Measurements from ENCODE around the gene RFPL3.

RFPL3 gene

GRCh38 chr22:32380991-32381390 lies 23.3 kb downstream of the RFPL3 start:
- Histone ChIP-seq H3K4me2 (ENCODE audit: low read length) (no peak overlapping the region), H3K27me3 (ENCODE audit: insufficient read depth, low read length, poor library complexity) (no peaks in the 10 kb centered on the region), H3K18ac (ENCODE audit: low read length) (no peak overlapping the region), H4K5ac (ENCODE audit: low read length) (no peak overlapping the region), H3K9ac (ENCODE audit: low read length) (no peak overlapping the region), H2BK15ac (replicated peaks; ENCODE audit: low read depth) (no peak overlapping the region), H2BK120ac (ENCODE audit: low read depth, low read length) (no peak overlapping the region), H3K4me3 (ENCODE audit: low read length) (no peak overlapping the region), H4K8ac (ENCODE audit: low read depth, low read length) (no peak overlapping the region), H3K79me1 (ENCODE audit: low read length) (no peaks in the 10 kb centered on the region), H3K56ac (ENCODE audit: low read length) (no peak overlapping the region), H2BK5ac (ENCODE audit: low read length) (no peak overlapping the region), H3K4me1 (ENCODE audit: control insufficient read depth, low read depth, low read length) (no peaks in the 10 kb centered on the region), H3K79me2 (ENCODE audit: control insufficient read depth, insufficient read depth, low read length) (no peaks in the 10 kb centered on the region), H3K23ac (ENCODE audit: low read length) (no peak overlapping the region), H3K27ac (ENCODE audit: low read depth, low read length) (no peak overlapping the region), H2AK5ac (ENCODE audit: low read length) (no peak overlapping the region), H3K36me3 (ENCODE audit: control insufficient read depth, insufficient read depth, low read length) (no peaks in the 10 kb centered on the region), H3K4ac (ENCODE audit: low read depth, low read length) (no peak overlapping the region)
- WGBS (ENCODE audit: extremely low coverage, insufficient coverage, low lambda C conversion rate) = no CpG with 5 or more reads among the region's 5 CpGs
- DNase-seq = no peak

DNA sequence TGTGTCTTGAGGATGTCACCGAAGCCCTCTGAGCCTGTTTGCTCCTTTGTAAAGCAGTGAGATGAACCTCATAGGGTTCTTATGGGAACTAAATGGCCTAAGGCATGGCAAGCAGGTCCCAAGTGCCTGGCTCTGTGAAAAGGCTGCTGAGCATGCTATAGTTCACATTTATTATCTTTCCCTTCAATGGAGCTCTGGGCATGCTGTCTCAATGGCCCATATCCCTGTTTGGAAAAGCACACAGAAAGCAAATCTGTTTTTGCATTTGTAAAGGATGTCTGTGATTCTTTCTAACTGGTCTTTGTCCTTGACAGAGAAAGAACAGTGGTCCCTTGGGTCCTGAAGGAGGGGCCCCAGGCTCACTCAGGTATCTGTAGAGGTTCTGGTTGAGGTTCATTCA lies 28.0 kb downstream of the RFPL3 start:
- Histone ChIP-seq H3K4me1 (ENCODE audit: control insufficient read depth, low read depth, low read length) (no peaks in the 10 kb centered on the region), H3K4ac (ENCODE audit: low read depth, low read length) (no peak overlapping the region), H3K18ac (ENCODE audit: low read length) (no peak overlapping the region), H4K5ac (ENCODE audit: low read length) (no peak overlapping the region), H2BK5ac (ENCODE audit: low read length) (no peak overlapping the region), H3K4me2 (ENCODE audit: low read length) (no peak overlapping the region), H3K27me3 (ENCODE audit: insufficient read depth, low read length, poor library complexity) (no peaks in the 10 kb centered on the region), H3K36me3 (ENCODE audit: control insufficient read depth, insufficient read depth, low read length) (peaks cover 9% of the 10 kb centered on the region), H4K8ac (ENCODE audit: low read depth, low read length) (no peak overlapping the region), H3K4me3 (ENCODE audit: low read length) (no peak overlapping the region), H3K79me2 (ENCODE audit: control insufficient read depth, insufficient read depth, low read length) (no peaks in the 10 kb centered on the region), H3K9ac (ENCODE audit: low read length) (no peak overlapping the region), H3K79me1 (ENCODE audit: low read length) (no peaks in the 10 kb centered on the region), H3K23ac (ENCODE audit: low read length) (no peak overlapping the region), H2AK5ac (ENCODE audit: low read length) (no peak overlapping the region), H3K27ac (ENCODE audit: low read depth, low read length) (no peak overlapping the region), H3K56ac (ENCODE audit: low read length) (no peak overlapping the region), H2BK120ac (ENCODE audit: low read depth, low read length) (no peak overlapping the region), H2BK15ac (replicated peaks; ENCODE audit: low read depth) (no peak overlapping the region)
- DNase-seq = no peak
- WGBS (ENCODE audit: extremely low coverage, insufficient coverage, low lambda C conversion rate) = no CpG with 5 or more reads among the region's 1 CpG

DNA sequence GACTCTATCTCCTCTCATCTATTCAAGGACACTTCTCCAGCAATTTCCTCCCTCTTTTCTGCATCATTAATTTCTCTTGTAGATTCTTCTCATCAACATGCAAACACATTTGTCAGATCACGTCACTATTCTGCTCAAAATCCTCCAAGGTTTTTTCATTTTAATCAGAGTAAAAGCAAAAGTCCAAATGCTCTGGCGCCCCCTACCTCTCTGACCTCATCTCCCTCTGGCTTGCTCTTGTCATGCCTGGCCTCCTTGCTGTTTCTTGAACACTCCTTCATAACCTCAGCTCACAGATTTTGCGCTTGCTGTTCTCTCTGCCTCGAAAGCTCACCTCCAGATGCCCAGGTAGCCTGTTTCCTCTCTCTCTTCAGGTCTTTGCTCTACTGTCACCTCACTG lies 32.0 kb downstream of the RFPL3 start:
- Histone ChIP-seq H3K4me2 (ENCODE audit: low read length) (no peak overlapping the region), H3K27me3 (ENCODE audit: insufficient read depth, low read length, poor library complexity) (no peaks in the 10 kb centered on the region), H2BK120ac (ENCODE audit: low read depth, low read length) (no peak overlapping the region), H3K36me3 (ENCODE audit: control insufficient read depth, insufficient read depth, low read length) (peaks cover 16% of the 10 kb centered on the region), H3K9ac (ENCODE audit: low read length) (no peak overlapping the region), H3K79me2 (ENCODE audit: control insufficient read depth, insufficient read depth, low read length) (no peaks in the 10 kb centered on the region), H4K5ac (ENCODE audit: low read length) (no peak overlapping the region), H2BK15ac (replicated peaks; ENCODE audit: low read depth) (no peak overlapping the region), H3K56ac (ENCODE audit: low read length) (no peak overlapping the region), H2BK5ac (ENCODE audit: low read length) (no peak overlapping the region), H3K4ac (ENCODE audit: low read depth, low read length) (no peak overlapping the region), H4K8ac (ENCODE audit: low read depth, low read length) (no peak overlapping the region), H3K4me3 (ENCODE audit: low read length) (no peak overlapping the region), H2AK5ac (ENCODE audit: low read length) (no peak overlapping the region), H3K18ac (ENCODE audit: low read length) (no peak overlapping the region), H3K27ac (ENCODE audit: low read depth, low read length) (no peak overlapping the region), H3K4me1 (ENCODE audit: control insufficient read depth, low read depth, low read length) (no peaks in the 10 kb centered on the region), H3K23ac (ENCODE audit: low read length) (no peak overlapping the region), H3K79me1 (ENCODE audit: low read length) (no peaks in the 10 kb centered on the region)
- peak; percentile 31 for DNase-seq
- WGBS (ENCODE audit: extremely low coverage, insufficient coverage, low lambda C conversion rate) = no CpG with 5 or more reads among the region's 4 CpGs

DNA sequence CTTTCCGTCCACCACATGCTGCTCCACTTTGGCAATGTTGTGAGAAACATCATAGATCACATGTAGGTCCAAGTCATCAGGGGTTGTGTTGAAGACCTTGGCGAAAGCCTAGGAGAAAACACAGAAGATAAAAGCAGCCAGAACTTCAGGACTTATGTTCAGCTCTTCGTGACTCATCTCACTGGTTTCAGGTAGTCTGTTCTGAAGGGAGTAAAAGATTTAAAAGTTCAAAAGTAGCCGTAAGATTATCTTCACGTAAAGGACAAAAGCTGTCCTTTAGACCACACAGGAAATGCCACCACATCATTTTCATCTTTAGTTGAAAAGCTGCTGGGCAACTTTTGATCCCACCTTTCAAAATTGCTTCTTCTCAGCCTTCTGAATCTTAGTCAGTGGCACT lies 37.4 kb downstream of the RFPL3 start:
- Histone ChIP-seq H3K79me1 (ENCODE audit: low read length) (no peaks in the 10 kb centered on the region), H3K27me3 (ENCODE audit: insufficient read depth, low read length, poor library complexity) (no peaks in the 10 kb centered on the region), H3K18ac (ENCODE audit: low read length) (no peak overlapping the region), H3K4me2 (ENCODE audit: low read length) (no peak overlapping the region), H3K23ac (ENCODE audit: low read length) (no peak overlapping the region), H4K8ac (ENCODE audit: low read depth, low read length) (no peak overlapping the region), H3K56ac (ENCODE audit: low read length) (no peak overlapping the region), H2BK5ac (ENCODE audit: low read length) (no peak overlapping the region), H3K27ac (ENCODE audit: low read depth, low read length) (no peak overlapping the region), H3K4ac (ENCODE audit: low read depth, low read length) (no peak overlapping the region), H3K9ac (ENCODE audit: low read length) (no peak overlapping the region), H4K5ac (ENCODE audit: low read length) (no peak overlapping the region), H2BK120ac (ENCODE audit: low read depth, low read length) (no peak overlapping the region), H2BK15ac (replicated peaks; ENCODE audit: low read depth) (no peak overlapping the region), H3K4me3 (ENCODE audit: low read length) (no peak overlapping the region), H3K79me2 (ENCODE audit: control insufficient read depth, insufficient read depth, low read length) (no peaks in the 10 kb centered on the region), H3K36me3 (ENCODE audit: control insufficient read depth, insufficient read depth, low read length) (peaks cover 18% of the 10 kb centered on the region), H2AK5ac (ENCODE audit: low read length) (no peak overlapping the region), H3K4me1 (ENCODE audit: control insufficient read depth, low read depth, low read length) (no peaks in the 10 kb centered on the region)
- no peak for DNase-seq
- WGBS (ENCODE audit: extremely low coverage, insufficient coverage, low lambda C conversion rate) = no CpG with 5 or more reads among the region's 5 CpGs

DNA sequence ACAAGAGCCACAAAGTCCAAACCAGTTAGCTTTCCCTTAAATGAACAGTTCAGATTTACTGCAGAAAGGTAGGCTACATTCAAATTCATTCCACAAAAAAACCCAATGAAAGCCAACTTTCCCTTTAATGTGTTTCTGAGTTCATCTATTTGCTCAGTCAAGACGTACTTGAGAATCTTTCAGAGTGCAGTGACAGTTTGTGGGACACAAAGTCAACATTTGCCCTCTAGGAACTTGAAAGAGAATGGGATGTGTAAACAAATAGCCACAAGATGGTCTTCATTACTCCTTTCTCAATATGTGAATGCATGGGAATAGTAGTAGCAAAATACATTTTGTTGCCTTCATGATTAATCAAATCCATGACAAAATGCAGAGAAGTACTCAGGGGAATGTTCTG lies 38.6 kb downstream of the RFPL3 start:
- H2AK5ac ChIP-seq (ENCODE audit: low read length) = no peak overlapping the region
- no peak overlapping the region for H3K18ac ChIP-seq (ENCODE audit: low read length)
- no peak overlapping the region for H3K27ac ChIP-seq (ENCODE audit: low read depth, low read length)

DNA sequence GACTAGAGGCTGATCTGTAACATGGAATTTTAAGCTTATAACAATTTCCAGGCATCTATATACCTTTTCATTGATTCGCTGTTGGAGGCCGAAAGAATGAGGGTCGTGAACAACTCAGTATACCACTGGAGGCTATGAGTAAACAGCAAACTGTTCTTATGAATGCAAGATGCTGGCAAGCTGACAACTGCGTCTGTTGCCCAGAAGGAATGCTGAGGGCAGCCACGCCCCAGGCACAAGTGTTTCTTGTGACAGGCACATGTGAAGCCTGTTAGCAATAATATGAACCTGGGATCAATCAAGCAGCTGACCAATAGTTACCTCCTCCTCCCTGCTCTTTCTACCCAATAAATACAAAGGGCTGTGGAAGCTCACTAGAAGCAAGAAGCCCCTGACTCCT lies 39.1 kb downstream of the RFPL3 start:
- no peak overlapping the region for H2BK5ac ChIP-seq (ENCODE audit: low read length)
- H3K79me1 ChIP-seq (ENCODE audit: low read length) = no peaks in the 10 kb centered on the region
- no peak overlapping the region for H4K5ac ChIP-seq (ENCODE audit: low read length)
- H3K4me1 ChIP-seq (ENCODE audit: control insufficient read depth, low read depth, low read length) = no peaks in the 10 kb centered on the region
- no peak overlapping the region for H3K18ac ChIP-seq (ENCODE audit: low read length)
- no peak overlapping the region for H3K4ac ChIP-seq (ENCODE audit: low read depth, low read length)
- no peak overlapping the region for H3K27ac ChIP-seq (ENCODE audit: low read depth, low read length)
- no peak overlapping the region for H4K8ac ChIP-seq (ENCODE audit: low read depth, low read length)
- H2AK5ac ChIP-seq (ENCODE audit: low read length) = no peak overlapping the region
- H3K56ac ChIP-seq (ENCODE audit: low read length) = no peak overlapping the region
- H3K23ac ChIP-seq (ENCODE audit: low read length) = no peak overlapping the region
- peaks cover 15% of the 10 kb centered on the region for H3K36me3 ChIP-seq (ENCODE audit: control insufficient read depth, insufficient read depth, low read length)
- no peak overlapping the region for H3K4me3 ChIP-seq (ENCODE audit: low read length)
- no CpG with 5 or more reads among the region's 5 CpGs for WGBS (ENCODE audit: extremely low coverage, insufficient coverage, low lambda C conversion rate)
- no peak overlapping the region for H2BK15ac ChIP-seq (replicated peaks; ENCODE audit: low read depth)
- no peak overlapping the region for H3K9ac ChIP-seq (ENCODE audit: low read length)
- no peaks in the 10 kb centered on the region for H3K27me3 ChIP-seq (ENCODE audit: insufficient read depth, low read length, poor library complexity)
- DNase-seq = no peak
- no peak overlapping the region for H2BK120ac ChIP-seq (ENCODE audit: low read depth, low read length)
- H3K79me2 ChIP-seq (ENCODE audit: control insufficient read depth, insufficient read depth, low read length) = no peaks in the 10 kb centered on the region
- H3K4me2 ChIP-seq (ENCODE audit: low read length) = no peak overlapping the region

More for the DNA sequence above, 38.6 kb downstream of the RFPL3 start:
- no peak overlapping the region for H2BK120ac ChIP-seq (ENCODE audit: low read depth, low read length)
- H3K4ac ChIP-seq (ENCODE audit: low read depth, low read length) = no peak overlapping the region
- H3K9ac ChIP-seq (ENCODE audit: low read length) = no peak overlapping the region
- H3K56ac ChIP-seq (ENCODE audit: low read length) = no peak overlapping the region
- no CpG with 5 or more reads among the region's 1 CpG for WGBS (ENCODE audit: extremely low coverage, insufficient coverage, low lambda C conversion rate)
- H2BK15ac ChIP-seq (replicated peaks; ENCODE audit: low read depth) = no peak overlapping the region
- no peak overlapping the region for H3K4me3 ChIP-seq (ENCODE audit: low read length)
- H4K5ac ChIP-seq (ENCODE audit: low read length) = no peak overlapping the region
- H3K23ac ChIP-seq (ENCODE audit: low read length) = no peak overlapping the region
- no peak for DNase-seq
- no peak overlapping the region for H3K4me2 ChIP-seq (ENCODE audit: low read length)
- no peaks in the 10 kb centered on the region for H3K79me1 ChIP-seq (ENCODE audit: low read length)
- no peaks in the 10 kb centered on the region for H3K79me2 ChIP-seq (ENCODE audit: control insufficient read depth, insufficient read depth, low read length)
- no peak overlapping the region for H2BK5ac ChIP-seq (ENCODE audit: low read length)
- no peaks in the 10 kb centered on the region for H3K27me3 ChIP-seq (ENCODE audit: insufficient read depth, low read length, poor library complexity)
- no peaks in the 10 kb centered on the region for H3K4me1 ChIP-seq (ENCODE audit: control insufficient read depth, low read depth, low read length)
- peaks cover 15% of the 10 kb centered on the region for H3K36me3 ChIP-seq (ENCODE audit: control insufficient read depth, insufficient read depth, low read length)
- no peak overlapping the region for H4K8ac ChIP-seq (ENCODE audit: low read depth, low read length)

Data from mesendoderm (in vitro differentiated cells).